Measurements from ENCODE around the gene SH3D19. TPM values are rescaled to one million over a fixed set of nuclear protein-coding genes. Genes with fewer than 3 reads are reported as not detected.
A peak's percentile ranks its signal among the peaks of the same experiment; 100 is the strongest.
"Not testable (repeated sequence)": the region's sequence is repeated elsewhere in the genome, so short reads cannot be mapped to it uniquely, and the experiment has no call there.

The SH3D19 gene
- polyA plus RNA-seq, 1 donor, result 35.2 TPM

GRCh38 chr4:151324124-151324751 lies 1.2 kb downstream of the SH3D19 start:
- peak; percentile 39 for DNase-seq

- no peak for DNase-seq
Measured at GRCh38 chr4:151323667-151324066, 1.7 kb downstream of the SH3D19 start.

GRCh38 chr4:151322570-151322969 lies 2.8 kb downstream of the SH3D19 start:
- DNase-seq, result no peak

DNA sequence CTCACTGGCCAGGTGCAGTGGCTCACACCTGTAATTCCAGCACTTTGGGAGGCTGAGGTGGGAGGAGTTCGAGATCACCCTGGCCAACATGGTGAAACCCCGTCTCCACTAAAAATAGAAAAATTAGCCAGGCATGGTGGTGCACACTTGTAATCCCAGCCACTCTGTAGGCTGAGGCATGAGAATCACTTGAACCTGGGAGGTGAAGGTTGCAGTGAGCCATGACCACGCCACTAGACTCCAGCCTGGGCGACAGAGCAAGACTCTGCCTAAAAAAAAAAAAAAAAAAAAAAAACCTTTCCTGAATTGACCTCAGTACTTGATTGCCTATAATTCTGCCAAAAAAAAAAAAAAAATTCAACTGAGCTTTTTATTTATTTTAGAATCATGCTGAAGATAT lies 3.2 kb downstream of the SH3D19 start:
- DNase-seq, result not testable (repeated sequence)

DNA sequence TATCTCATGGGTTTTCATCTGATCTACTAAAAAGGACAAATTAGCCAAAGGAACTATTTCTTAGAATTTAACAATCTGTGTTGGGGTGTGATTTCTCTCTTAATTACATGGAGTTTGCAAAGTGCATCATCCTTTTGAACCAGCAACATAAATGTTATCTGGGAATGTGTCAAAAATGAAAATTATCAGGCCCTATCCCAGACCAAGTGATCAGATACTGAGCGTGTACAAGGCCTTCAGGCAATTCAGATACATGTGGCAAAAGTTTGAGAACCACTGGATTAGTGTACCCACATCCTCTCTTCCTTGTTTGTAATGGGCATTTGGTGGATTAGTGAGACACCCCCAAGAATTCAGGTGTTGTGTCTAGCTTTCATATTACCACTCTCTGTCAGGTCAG lies 3.8 kb downstream of the SH3D19 start:
- DNase-seq, result no peak

DNA sequence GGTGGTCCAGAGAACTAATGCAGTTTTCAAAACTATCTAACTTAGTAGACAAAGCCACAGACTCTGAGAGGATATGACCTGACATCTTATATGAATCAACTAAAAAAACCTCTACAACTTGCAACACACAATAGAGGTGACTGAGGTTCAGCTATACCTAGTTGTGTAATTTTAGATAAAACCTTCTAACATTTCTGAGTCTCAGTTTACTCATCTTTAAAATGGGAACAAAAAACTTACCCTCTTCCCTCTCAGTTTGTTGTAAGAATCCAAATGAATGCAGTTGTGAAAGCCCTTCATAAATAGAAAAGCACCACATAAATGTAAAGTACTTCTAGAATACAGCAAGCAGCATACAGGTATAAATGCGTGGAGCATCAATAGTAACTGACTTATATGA lies 5.9 kb downstream of the SH3D19 start:
- no peak for DNase-seq

DNA sequence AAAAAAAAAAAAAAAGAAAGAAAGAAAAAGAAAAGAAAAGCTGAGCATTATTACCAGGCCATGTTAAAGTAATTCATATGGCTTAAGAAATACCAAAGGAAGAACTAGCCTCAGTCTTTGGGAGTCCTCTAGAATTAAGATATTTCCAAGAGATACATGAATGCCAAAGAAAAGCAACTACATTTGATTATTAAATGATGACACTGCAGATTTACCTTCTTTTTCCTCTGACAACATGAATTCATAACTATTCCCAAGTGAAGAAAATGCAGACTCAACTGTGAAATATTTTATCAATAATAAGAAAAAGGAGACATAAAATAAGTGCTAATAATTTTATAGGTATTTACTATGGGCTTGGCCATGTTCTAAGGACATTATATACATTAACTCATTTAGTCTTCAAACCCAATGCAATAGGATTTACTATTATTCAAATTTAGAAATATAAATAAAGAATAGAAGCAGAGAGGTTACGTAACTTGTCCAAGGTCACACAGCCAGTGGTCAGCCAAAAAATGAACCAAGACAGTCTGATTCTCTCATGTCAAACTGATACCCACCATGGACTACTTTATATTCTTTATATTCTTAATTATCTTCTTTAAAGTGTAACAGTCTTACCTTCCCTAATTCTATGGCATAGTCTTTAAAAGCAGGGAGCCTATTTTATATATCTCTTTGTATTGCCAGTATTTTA lies 6.9 kb downstream of the SH3D19 start:
- no peak for DNase-seq

- DNase-seq, result no peak
Measured at GRCh38 chr4:151316645-151317044, 8.8 kb downstream of the SH3D19 start.

DNA sequence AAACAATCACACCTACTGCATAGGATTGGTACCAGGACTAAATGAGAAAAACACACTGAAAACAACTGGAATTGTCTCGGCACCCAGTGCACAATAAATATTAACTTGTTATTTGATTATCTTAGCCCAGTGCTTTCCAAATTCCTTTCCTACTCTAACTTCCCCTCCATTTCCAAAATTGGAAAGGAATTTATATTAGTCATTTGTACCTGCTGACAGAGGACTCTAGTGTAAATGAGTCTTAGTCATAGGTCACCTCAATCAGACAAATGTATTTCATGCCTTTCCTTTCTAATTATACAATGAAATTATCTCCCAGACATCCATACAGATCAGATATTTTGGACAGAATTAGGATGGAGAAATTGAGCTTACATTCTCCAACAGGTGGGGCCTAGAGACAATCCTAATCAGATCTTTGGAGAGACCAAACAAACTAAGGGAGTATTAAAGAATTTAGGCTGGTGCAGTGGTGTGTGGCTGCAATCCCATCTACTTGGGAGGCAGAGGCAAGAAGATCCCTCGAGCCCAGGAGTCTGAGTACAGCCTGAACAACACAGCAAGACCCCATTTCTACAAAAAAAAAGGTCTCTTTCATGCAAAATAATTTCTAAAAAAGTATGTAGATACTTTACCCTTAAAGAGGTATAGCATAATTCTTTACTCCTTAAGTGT lies 10.1 kb downstream of the SH3D19 start:
- DNase-seq, result no peak

DNA sequence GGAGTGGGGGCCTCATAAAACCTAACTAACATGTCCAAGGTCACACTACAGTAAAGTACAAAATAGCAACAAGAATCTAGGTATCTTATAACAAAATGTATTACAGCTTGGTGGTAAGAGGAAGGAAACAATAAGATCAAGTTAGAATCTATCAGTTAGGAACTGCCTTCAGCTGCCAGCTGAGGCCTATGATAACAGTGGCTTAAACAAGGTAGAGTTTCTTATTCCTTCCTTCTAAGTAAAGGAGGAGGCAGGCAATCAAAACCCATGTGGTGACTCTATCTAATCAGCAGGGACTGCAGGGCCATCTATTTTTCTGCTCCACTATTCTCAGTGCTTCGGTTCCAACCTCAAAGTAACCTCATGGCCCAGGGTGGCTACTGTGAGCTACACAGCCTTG lies 10.9 kb downstream of the SH3D19 start:
- no peak for DNase-seq

DNA sequence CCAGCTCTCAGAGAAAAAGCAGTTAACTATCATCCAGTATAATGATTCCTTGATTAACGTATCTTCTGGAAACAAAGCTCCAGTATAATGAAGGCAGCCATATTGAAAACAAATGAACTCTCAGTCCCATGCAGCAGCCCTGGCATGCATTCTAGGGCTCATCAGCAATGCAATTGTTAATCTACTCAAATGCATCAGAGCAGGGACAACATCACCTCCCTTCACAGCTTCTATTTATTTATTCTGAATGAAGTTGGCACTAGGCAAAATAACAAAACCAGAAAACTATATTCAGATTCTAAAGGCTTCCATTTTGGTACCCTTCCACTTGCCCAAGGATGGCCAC lies 11.4 kb downstream of the SH3D19 start:
- no peak for DNase-seq

DNA sequence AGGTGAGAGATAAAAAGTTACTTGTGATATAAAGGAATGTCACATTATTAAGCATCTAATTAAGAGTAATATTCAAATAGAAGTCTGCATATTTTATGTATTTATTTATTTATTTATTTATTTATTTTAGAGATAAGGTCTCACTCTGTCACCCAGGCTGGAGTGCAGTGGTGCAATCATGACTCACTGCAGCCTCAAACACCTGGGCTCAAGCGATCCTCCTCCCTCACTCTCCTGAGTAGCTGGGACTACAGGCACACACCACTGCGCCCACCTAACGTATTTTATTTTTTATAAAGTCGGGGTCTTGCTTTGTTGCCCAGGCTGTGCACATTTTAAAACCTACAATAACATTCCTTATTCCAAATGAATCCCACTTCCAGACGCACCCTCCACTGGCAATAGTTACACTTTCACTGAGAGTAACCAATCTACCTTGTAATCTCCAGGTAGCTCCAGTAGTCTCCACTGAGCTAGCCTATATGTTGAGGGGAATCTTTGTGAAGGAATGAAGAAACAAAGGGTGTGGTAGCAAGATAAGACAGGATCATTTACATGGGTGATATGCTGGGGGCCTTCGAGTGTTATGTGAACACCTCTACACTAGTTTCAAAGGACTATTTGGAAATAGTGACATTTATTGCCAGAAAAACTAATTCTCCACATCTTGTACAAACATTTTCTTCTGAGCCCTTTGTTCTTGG lies 11.9 kb downstream of the SH3D19 start:
- DNase-seq, result no peak

DNA sequence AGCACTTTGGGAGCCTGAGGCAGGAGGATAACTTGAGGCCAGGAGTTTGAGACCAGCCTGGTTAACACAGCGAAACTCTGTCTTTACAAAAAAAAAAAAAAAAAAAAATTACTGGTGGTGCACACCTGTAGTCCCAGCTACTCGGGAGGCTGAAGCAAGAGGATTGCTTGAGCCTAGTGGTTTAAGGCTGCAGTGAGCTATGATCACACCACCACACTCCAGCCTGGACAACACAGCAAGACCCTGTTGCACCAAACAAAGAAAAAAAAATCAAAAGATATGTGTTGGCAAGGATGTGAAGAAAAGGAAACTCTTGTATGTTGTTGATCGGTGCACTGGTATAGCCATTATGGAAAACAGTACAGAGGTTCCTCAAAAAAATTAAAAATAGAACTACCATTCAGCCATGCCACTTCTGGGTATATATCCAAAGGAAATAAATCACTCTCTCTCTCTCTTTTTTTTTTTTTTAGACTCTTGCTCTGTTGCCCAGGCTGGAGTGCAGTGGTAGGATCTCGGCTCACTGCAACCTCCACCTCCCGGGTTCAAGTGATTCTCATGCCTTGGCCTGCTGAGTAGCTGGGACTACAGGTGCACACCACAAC lies 15.2 kb downstream of the SH3D19 start:
- DNase-seq, result no peak

- no peak for DNase-seq
Measured at GRCh38 chr4:151304755-151305154, 20.6 kb downstream of the SH3D19 start.

DNA sequence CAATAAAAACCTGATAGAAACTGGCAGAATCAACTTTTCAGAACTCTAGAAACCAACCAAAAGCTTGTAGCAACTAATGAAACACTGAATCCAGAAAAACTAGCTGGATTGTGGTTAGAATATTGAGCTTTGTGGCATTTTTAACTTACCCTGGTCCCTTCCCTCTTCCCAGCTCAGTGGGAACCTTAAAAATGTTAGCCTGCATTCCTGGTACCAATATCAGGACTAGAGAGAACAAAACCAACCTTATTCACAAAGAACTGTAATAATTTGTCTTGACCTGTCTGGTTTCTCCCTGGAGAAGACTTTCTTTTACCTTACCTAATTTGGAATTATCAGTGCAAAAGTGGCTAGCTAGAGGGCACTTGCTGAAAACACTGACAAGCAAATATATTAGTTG lies 21.2 kb downstream of the SH3D19 start:
- DNase-seq, result no peak

- DNase-seq, result no peak
Measured at GRCh38 chr4:151302432-151302831, 23.0 kb downstream of the SH3D19 start.

GRCh38 chr4:151297170-151297569 lies 28.2 kb downstream of the SH3D19 start:
- no peak for DNase-seq

- DNase-seq, result no peak
Measured at GRCh38 chr4:151296227-151296626, 29.2 kb downstream of the SH3D19 start.

DNA sequence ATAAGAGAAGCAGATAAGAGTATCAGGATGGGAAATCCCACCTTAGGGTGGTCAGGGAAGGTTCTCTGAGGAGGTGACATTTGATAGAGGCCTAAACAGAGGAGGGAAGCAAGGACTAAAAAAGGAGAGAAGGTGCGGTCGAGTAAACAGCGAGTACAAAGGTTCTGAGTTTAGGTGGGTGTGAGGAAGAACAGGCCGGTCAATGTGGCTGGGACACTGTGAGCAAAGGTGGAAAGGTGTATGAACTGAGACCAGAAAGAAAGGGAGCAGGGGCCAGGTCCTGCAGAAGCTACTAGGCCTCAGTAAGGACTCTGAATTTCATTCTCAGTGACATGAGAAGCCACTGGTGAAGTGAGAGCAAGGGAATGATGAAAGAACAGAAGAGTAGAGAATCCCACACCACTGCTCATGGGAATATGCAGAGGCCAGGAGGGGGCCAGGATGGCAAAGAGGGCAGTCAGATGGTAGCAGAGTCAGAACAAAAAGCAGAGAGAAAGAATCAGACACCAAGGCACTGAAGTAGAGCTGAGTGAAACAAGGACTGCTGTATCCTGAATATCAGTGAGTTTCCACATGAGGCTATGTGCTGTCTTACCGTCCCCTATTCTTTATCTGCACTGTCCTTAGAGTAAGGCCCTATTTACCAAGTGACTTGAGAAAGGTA lies 30.4 kb downstream of the SH3D19 start:
- DNase-seq, result no peak

GRCh38 chr4:151292038-151292437 lies 33.4 kb downstream of the SH3D19 start:
- no peak for DNase-seq

DNA sequence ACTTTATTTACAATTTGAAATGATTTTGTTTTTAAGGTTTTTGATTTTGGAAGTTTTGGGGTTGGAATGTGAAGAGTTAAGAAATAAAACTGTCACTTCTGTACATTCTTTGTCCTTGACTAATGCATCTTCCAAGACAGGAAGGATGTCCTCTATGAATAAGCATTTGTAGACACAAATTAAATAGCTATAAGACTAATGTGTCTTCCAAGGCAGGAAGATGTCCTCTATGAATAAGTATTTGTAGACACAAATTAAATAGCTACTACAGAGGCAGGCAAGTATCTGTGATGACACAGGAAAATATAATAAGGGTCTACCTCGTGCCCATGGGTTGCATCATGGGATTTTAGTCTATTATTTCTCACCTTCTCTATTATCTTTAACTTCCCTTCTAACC lies 33.9 kb downstream of the SH3D19 start:
- DNase-seq, result no peak

- DNase-seq, result no peak
Measured at GRCh38 chr4:151287409-151287808, 38.0 kb downstream of the SH3D19 start.
